ENCODE measurements around the gene IPP.
"Not testable (repeated sequence)": the region's sequence is repeated elsewhere in the genome, so short reads cannot be mapped to it uniquely, and the experiment has no call there.

Gene IPP

GRCh38 chr1:45750298-45751038, at the start of gene IPP:
IPP (minus strand) TSS chr1:45750653; CDS start chr1:45746411, 4,242 bp downstream.
- DNase-seq, result peak; percentile 99 to 100

GRCh38 chr1:45796946-45797345, 46.5 kb upstream of the IPP start:
- DNase-seq, result no peak

GRCh38 chr1:45796381-45796780, 45.9 kb upstream of the IPP start:
- no peak for DNase-seq

- peak; percentile 7 to 61 for DNase-seq
Observed at GRCh38 chr1:45793942-45794604, 43.6 kb upstream of the IPP start.

- DNase-seq, result no peak
Observed at GRCh38 chr1:45792744-45793143, 42.3 kb upstream of the IPP start.

GRCh38 chr1:45789601-45790000, 39.1 kb upstream of the IPP start:
- DNase-seq, result no peak

GRCh38 chr1:45787905-45788304, 37.5 kb upstream of the IPP start:
- no peak for DNase-seq

GRCh38 chr1:45785583-45785982, 35.1 kb upstream of the IPP start:
- no peak for DNase-seq

GRCh38 chr1:45775794-45776193, 25.3 kb upstream of the IPP start:
- no peak for DNase-seq

- DNase-seq, result no peak
Observed at GRCh38 chr1:45772971-45773370, 22.5 kb upstream of the IPP start.

- peak in 1 of 2 experiments; percentile 13 for DNase-seq
Observed at GRCh38 chr1:45769261-45769932, 18.9 kb upstream of the IPP start.

GRCh38 chr1:45767035-45767434, 16.6 kb upstream of the IPP start:
- DNase-seq, result no peak

GRCh38 chr1:45765999-45766792, 15.7 kb upstream of the IPP start:
- DNase-seq, result no peak

GRCh38 chr1:45762291-45762690, 11.8 kb upstream of the IPP start:
- DNase-seq, result no peak

- DNase-seq, result no peak
Observed at GRCh38 chr1:45755697-45756096, 5.2 kb upstream of the IPP start.

GRCh38 chr1:45753248-45754037, 3.0 kb upstream of the IPP start:
- no peak for DNase-seq

- DNase-seq, result no peak
Observed at GRCh38 chr1:45752441-45753052, 2.1 kb upstream of the IPP start.

GRCh38 chr1:45752014-45752413, 1.6 kb upstream of the IPP start:
- DNase-seq, result no peak

GRCh38 chr1:45751039-45751838, 786 bp upstream of the IPP start:
- DNase-seq, result not testable (repeated sequence)

- DNase-seq, result no peak
Observed at GRCh38 chr1:45746922-45747321, 3.5 kb downstream of the IPP start.

- not testable (repeated sequence) for DNase-seq
Observed at GRCh38 chr1:45739641-45740156, 10.8 kb downstream of the IPP start.
